GM12878 (cell line): ENCODE measurements around the gene AFF2. TPM values are rescaled to one million over a fixed set of nuclear protein-coding genes. Genes with fewer than 3 reads are reported as not detected.

ENCODE experiments used
- ATAC-seq: fragments of 200-7000 bp; cut with Tn5 transposase; 3 replicates; pipeline ENCODE4 v1.9.1; 2020; ENCODE audit warnings: mild to moderate bottlenecking, moderate library complexity
- BruUV-seq: library from RNA; stranded (reverse); fragments of 400-500 nt; replicated peaks from 2 replicates; lab custom pipeline; 2021; lab: Mats Ljungman, UMichigan
- CTCF ChIA-PET: fragments of 300-600 bp; sonication (Branson Sonifier 250); formaldehyde crosslinking; extraction: SDS; loops from one replicate; lab custom pipeline; 2021; ENCODE audit warnings: inconsistent platforms; lab: Yijun Ruan, JAX
- POLR2A ChIA-PET: fragments of 350-600 bp; formaldehyde crosslinking; extraction: SDS; loops from one replicate; lab custom pipeline; 2021; ENCODE audit warnings: inconsistent platforms; lab: Charles Lee
- RAD21 ChIA-PET: fragments of 300-600 bp; sonication (Branson Sonifier 250); formaldehyde crosslinking; loops from one replicate; lab custom pipeline; 2023; ENCODE audit warnings: antibody characterized with exemption; ENCODE audit not compliant: unreplicated experiment; lab: Charles Lee
- SMC1A ChIA-PET: fragments of 300-600 bp; sonication (Branson Sonifier 250); formaldehyde crosslinking; loops from one replicate; lab custom pipeline; 2023; ENCODE audit not compliant: unreplicated experiment, uncharacterized antibody; lab: Charles Lee
- DNase-seq: peaks from one replicate; pipeline ENCODE4 v3.0.0-alpha.2; 2011; ENCODE audit warnings: low read depth, low spot score
- FAIRE-seq: peaks from 3 replicates; lab custom pipeline; 2011; peaks lifted over from hg19 to GRCh38; lab: Jason Lieb, UNC
- H2AFZ ChIP-seq: 2 replicates; pipeline ENCODE4 v1.6.0; 2011; ENCODE audit warnings: low read depth, low read length, control low read depth; ENCODE audit not compliant: control insufficient read depth
- H3K27ac ChIP-seq: 2 replicates; pipeline ENCODE4 v1.5.1; 2011; ENCODE audit warnings: control low read depth; ENCODE audit not compliant: control insufficient read depth, insufficient read depth
- H3K27me3 ChIP-seq, 2 experiments: replicated peaks in 1 of 2; 2 replicates each; pipeline versions ENCODE4 v1.6.0 to v1.6.1; 2011; ENCODE audit warnings: low read length in 1 of 2; ENCODE audit not compliant: control insufficient read depth in 2 of 2, insufficient read depth in 2 of 2
- H3K36me3 ChIP-seq, 2 experiments: 2 replicates each; pipeline ENCODE4 v1.5.1; 2011; ENCODE audit warnings: low read length in 1 of 2; ENCODE audit not compliant: control insufficient read depth in 2 of 2, insufficient read depth in 2 of 2
- H3K4me1 ChIP-seq: 2 replicates; pipeline ENCODE4 v1.6.1; 2011; ENCODE audit warnings: mild to moderate bottlenecking, low read length, moderate library complexity, mixed read lengths; ENCODE audit not compliant: control insufficient read depth, insufficient read depth
- H3K4me2 ChIP-seq: 2 replicates; pipeline ENCODE4 v1.6.0; 2011; ENCODE audit warnings: control low read depth; ENCODE audit not compliant: control insufficient read depth, insufficient read depth
- H3K4me3 ChIP-seq: fragments of 200-600 bp; sonication (generic); 2 replicates; pipeline ENCODE4 v1.5.1; 2016
- H3K79me2 ChIP-seq: 2 replicates; pipeline ENCODE4 v1.6.0; 2011; ENCODE audit warnings: low read length; ENCODE audit not compliant: control insufficient read depth, insufficient read depth
- H3K9ac ChIP-seq: 2 replicates; pipeline ENCODE4 v1.8.0; 2011; ENCODE audit warnings: low read length, control low read depth, mixed read lengths; ENCODE audit not compliant: control insufficient read depth, insufficient read depth
- H3K9me3 ChIP-seq: replicated peaks from 3 replicates; pipeline ENCODE4 v1.5.1; 2011; ENCODE audit warnings: mild to moderate bottlenecking, low read length; ENCODE audit not compliant: control insufficient read depth, insufficient read depth
- H4K20me1 ChIP-seq: 2 replicates; pipeline ENCODE4 v1.6.0; 2011; ENCODE audit not compliant: control insufficient read depth, insufficient read depth
- ASH2L ChIP-seq: fragments of 300-600, 200-600 bp; sonication (generic); IDR thresholded peaks from 2 replicates; pipeline ENCODE4 v1.6.1; 2017; ENCODE audit warnings: low read depth, mild to moderate bottlenecking, borderline replicate concordance
- ATF3 ChIP-seq: IDR thresholded peaks from 2 replicates; pipeline ENCODE4 v1.6.1; 2011; ENCODE audit warnings: low read depth, mild to moderate bottlenecking, low read length, moderate library complexity, borderline replicate concordance; ENCODE audit errors: extremely low read depth
- BCL11A ChIP-seq: IDR thresholded peaks from 2 replicates; pipeline ENCODE4 v1.6.1; 2011; ENCODE audit warnings: low read depth, low read length
- E4F1 ChIP-seq: fragments of 450-650 bp; IDR thresholded peaks from 2 replicates; pipeline ENCODE4 v1.6.1; 2018; ENCODE audit warnings: borderline replicate concordance, mild to moderate bottlenecking; ENCODE audit not compliant: partially characterized antibody
- EP300 ChIP-seq, 2 experiments: fragments of 150-350 bp in 1 of 2; IDR thresholded peaks; 2 replicates each; pipeline ENCODE4 v1.6.1; 2011 to 2012; ENCODE audit warnings: low read depth in 2 of 2, low read length in 2 of 2, borderline replicate concordance in 1 of 2, improper control_type of control experiment in 1 of 2, inconsistent platforms in 1 of 2; ENCODE audit not compliant: control insufficient read depth in 1 of 2
- IKZF1 ChIP-seq: fragments of 450-650 bp; conservative IDR thresholded peaks from 2 replicates; pipeline ENCODE4 v1.6.1; 2017; ENCODE audit warnings: antibody characterized with exemption, mild to moderate bottlenecking
- PAX8 ChIP-seq: fragments of 450-650 bp; IDR thresholded peaks from 2 replicates; pipeline ENCODE4 v1.6.1; 2017; ENCODE audit warnings: mild to moderate bottlenecking, moderate library complexity
- PML ChIP-seq: IDR thresholded peaks from 2 replicates; pipeline ENCODE4 v1.6.1; 2012; ENCODE audit warnings: low read length, inconsistent platforms
- POU2F2 ChIP-seq: IDR thresholded peaks from 3 replicates; pipeline ENCODE4 v1.6.1; 2011; ENCODE audit warnings: low read depth, mild to moderate bottlenecking, low read length, borderline replicate concordance
- RUNX3 ChIP-seq: IDR thresholded peaks from 2 replicates; pipeline ENCODE4 v1.6.1; 2012; ENCODE audit warnings: low read length, inconsistent platforms
- TCF3 ChIP-seq: IDR thresholded peaks from 2 replicates; pipeline ENCODE4 v1.6.1; 2012; ENCODE audit warnings: low read depth, mild to moderate bottlenecking, low read length, borderline replicate concordance; ENCODE audit not compliant: insufficient read depth
- in situ Hi-C: fragments of 300-500 bp; cut with MboI; formaldehyde crosslinking; loops from 9 replicates; pipeline ENCODE4 v1.14.3; 2018; ENCODE audit warnings: mixed read lengths
- intact Hi-C: fragments of 100-400 bp; cut with micrococcal nuclease; formaldehyde crosslinking; loops from one replicate; pipeline ENCODE4 v1.14.2; 2022; ENCODE audit not compliant: unreplicated experiment
- polyA plus RNA-seq, 11 experiments: library from polyadenylated mRNA; depleted of rRNA in 4 of 11; unstranded in 6 of 11; stranded (reverse) in 5 of 11; fragments of >200 nt; fragmentation: Nextera tagmentation in 4 of 11; fragmentation: Illumina TruSeq in 1 of 11; extraction: Ambion mirVana in 4 of 11; extraction: Trizol in 1 of 11; gene quantifications; 1 replicate in 1 of 11; 2 replicates in 10 of 11; pipeline versions ENCODE4 v1.2.1 to v1.2.3, GENCODE V29; 2011 to 2016; ENCODE audit warnings: inconsistent platforms in 2 of 11, missing spikeins in 2 of 11, low read depth in 1 of 11
- total RNA-seq, 4 experiments: library from RNA; depleted of rRNA in 3 of 4; stranded (reverse); fragments of >200 nt in 3 of 4; fragmentation: Illumina TruSeq in 1 of 4; extraction: Trizol in 1 of 4; gene quantifications; 2 replicates each; pipeline versions ENCODE4 v1.2.1 to v1.2.3, GENCODE V29; 2013 to 2021
- TF ChIP-seq, protein P1 (sequence below): fragments of 450-650 bp; IDR thresholded peaks from 2 replicates; pipeline ENCODE4 v1.6.1; 2016; ENCODE audit warnings: mild to moderate bottlenecking
- TF ChIP-seq, protein P2 (sequence below): IDR thresholded peaks from 2 replicates; pipeline ENCODE4 v1.6.1; 2012; ENCODE audit warnings: improper control_type of control experiment, low read depth, low read length; ENCODE audit not compliant: insufficient replicate concordance

The AFF2 gene
- total and polyA plus RNA-seq, 10 of the 15 experiments (the other 5 are each of a cell fraction or from before 2014, with no cell fraction given): under 0.01 to 0.03 TPM; not detected in 8

GRCh38 chrX:148893395-148893794, 393.0 kb downstream of the AFF2 start:
- no peaks in the 10 kb centered on the region for H3K9me3 ChIP-seq
- no peak overlapping the region for H3K9ac ChIP-seq
- ChIA-PET SMC1A (interaction anchor here (0.9 to 2.5 kb wide), 5 partner anchors 8 to 112 kb away, joined by 3 to 10 read pairs (median 4); no protein-coding TSS in a partner anchor), CTCF (interaction anchor here (0.9 to 1.7 kb wide), 2 partner anchors 11 to 79 kb away, joined by 3 to 4 read pairs; no protein-coding TSS in a partner anchor), RAD21 (no interaction called here), POLR2A (no interaction called here)
- DNase-seq (no peak), ATAC-seq (no peak), FAIRE-seq (no peak)
- H4K20me1 ChIP-seq: no peaks in the 10 kb centered on the region
- H3K79me2 ChIP-seq: no peaks in the 10 kb centered on the region
- no peak overlapping the region for H3K4me2 ChIP-seq
- no peaks in the 10 kb centered on the region for H3K4me1 ChIP-seq
- intact Hi-C loops: no loop called here
- H2AFZ ChIP-seq: no peak overlapping the region
- no TSS peak for BruUV-seq
- in situ Hi-C loops: no loop called here
- H3K4me3 ChIP-seq: no peak overlapping the region
- H3K27me3 ChIP-seq: no peaks in the 10 kb centered on the region
- H3K36me3 ChIP-seq: no peaks in the 10 kb centered on the region
- no peak overlapping the region for H3K27ac ChIP-seq
- TF ChIP-seq POU2F2 (no peak), PML (no peak), BCL11A (no peak), EP300 (IDR thresholded peaks at IDR 0.05; ENCODE audit: borderline replicate concordance in 1 of 2, control insufficient read depth in 1 of 2, low read depth in 2 of 2, low read length in 2 of 2) (no peak), IKZF1 (no peak), E4F1 (no peak), PAX8 (no peak), TCF3 (no peak), ASH2L (no peak), RUNX3 (no peak), ATF3 (no peak)
- TF ChIP-seq, protein P1, sequence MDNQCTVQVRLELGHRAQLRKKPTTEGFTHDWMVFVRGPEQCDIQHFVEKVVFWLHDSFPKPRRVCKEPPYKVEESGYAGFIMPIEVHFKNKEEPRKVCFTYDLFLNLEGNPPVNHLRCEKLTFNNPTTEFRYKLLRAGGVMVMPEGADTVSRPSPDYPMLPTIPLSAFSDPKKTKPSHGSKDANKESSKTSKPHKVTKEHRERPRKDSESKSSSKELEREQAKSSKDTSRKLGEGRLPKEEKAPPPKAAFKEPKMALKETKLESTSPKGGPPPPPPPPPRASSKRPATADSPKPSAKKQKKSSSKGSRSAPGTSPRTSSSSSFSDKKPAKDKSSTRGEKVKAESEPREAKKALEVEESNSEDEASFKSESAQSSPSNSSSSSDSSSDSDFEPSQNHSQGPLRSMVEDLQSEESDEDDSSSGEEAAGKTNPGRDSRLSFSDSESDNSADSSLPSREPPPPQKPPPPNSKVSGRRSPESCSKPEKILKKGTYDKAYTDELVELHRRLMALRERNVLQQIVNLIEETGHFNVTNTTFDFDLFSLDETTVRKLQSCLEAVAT: no peak
- TF ChIP-seq, protein P2, sequence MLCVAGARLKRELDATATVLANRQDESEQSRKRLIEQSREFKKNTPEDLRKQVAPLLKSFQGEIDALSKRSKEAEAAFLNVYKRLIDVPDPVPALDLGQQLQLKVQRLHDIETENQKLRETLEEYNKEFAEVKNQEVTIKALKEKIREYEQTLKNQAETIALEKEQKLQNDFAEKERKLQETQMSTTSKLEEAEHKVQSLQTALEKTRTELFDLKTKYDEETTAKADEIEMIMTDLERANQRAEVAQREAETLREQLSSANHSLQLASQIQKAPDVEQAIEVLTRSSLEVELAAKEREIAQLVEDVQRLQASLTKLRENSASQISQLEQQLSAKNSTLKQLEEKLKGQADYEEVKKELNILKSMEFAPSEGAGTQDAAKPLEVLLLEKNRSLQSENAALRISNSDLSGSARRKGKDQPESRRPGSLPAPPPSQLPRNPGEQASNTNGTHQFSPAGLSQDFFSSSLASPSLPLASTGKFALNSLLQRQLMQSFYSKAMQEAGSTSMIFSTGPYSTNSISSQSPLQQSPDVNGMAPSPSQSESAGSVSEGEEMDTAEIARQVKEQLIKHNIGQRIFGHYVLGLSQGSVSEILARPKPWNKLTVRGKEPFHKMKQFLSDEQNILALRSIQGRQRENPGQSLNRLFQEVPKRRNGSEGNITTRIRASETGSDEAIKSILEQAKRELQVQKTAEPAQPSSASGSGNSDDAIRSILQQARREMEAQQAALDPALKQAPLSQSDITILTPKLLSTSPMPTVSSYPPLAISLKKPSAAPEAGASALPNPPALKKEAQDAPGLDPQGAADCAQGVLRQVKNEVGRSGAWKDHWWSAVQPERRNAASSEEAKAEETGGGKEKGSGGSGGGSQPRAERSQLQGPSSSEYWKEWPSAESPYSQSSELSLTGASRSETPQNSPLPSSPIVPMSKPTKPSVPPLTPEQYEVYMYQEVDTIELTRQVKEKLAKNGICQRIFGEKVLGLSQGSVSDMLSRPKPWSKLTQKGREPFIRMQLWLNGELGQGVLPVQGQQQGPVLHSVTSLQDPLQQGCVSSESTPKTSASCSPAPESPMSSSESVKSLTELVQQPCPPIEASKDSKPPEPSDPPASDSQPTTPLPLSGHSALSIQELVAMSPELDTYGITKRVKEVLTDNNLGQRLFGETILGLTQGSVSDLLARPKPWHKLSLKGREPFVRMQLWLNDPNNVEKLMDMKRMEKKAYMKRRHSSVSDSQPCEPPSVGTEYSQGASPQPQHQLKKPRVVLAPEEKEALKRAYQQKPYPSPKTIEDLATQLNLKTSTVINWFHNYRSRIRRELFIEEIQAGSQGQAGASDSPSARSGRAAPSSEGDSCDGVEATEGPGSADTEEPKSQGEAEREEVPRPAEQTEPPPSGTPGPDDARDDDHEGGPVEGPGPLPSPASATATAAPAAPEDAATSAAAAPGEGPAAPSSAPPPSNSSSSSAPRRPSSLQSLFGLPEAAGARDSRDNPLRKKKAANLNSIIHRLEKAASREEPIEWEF: no peak
